Stimulated activated CD8-positive, alpha-beta memory T cell treated with anti-CD3 and anti-CD28 coated beads, Interleukin-2, amount 100 ng/mL, for 48 hours (primary cell): ENCODE results near the gene CFAP119.

Experiments used
- DNase-seq, 2 donors: peaks; one replicate each; pipeline ENCODE4 v3.0.0-alpha.2; 2020; ENCODE audit warnings: low read depth in 2 of 2

Gene CFAP119

DNA sequence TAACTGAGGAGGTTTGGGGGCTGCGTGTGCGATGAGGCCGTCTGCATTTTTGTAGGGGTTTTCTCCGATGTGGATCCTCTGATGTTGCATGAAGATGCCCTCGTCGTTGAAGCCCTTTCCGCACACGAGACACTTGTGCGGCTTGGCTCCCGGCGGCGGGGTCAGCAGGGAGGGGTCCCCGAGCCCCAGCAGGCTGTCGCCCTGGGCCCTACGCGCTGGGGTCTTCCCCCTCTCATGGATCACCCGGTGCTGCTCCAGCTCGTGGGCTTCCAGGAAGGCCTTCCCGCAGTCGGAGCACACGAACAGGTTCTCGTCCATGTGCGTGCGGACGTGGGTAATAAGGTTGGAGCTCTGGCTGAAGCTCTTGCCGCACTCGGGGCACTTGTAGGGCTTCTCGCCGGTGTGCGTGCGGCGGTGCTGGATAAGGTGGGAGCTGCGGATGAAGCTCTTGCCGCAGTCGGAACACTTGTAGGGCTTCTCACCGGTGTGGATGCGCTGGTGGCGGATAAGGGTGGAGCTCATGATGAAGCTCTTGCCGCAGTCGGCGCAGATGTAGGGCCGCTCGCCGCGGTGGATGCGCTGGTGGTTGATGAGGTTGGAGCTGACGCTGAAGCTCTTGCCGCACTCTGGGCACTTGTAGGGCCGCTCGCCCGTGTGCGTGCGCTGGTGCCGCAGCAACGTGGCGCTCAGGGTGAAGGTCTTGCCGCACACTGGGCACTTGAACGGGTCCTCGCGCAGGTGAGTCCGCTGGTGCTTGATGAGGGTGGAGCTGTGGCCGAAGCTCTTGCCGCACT lies 20.8 kb upstream of the CFAP119 start:
- DNase-seq = no peak

DNA sequence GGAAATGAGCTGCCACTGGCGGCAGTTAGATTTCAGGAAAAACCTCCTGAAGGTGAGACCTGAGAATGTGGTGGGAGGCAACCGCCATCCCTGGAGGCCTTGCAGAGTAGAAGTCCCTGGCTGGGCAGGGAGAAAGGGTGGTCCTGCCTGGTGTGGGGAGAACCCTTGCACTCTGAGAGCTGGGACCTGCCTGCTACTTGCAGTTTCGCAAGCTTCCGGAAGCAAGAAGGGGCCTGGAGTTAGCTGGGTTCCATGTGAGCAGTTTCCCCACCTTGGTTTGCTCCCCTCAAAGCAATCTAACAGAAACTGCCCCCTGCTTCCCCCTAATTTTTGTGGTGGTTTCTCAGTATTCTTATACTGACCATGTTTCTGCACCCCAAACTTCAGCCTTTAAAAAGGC lies 18.7 kb upstream of the CFAP119 start:
- DNase-seq = no peak

DNA sequence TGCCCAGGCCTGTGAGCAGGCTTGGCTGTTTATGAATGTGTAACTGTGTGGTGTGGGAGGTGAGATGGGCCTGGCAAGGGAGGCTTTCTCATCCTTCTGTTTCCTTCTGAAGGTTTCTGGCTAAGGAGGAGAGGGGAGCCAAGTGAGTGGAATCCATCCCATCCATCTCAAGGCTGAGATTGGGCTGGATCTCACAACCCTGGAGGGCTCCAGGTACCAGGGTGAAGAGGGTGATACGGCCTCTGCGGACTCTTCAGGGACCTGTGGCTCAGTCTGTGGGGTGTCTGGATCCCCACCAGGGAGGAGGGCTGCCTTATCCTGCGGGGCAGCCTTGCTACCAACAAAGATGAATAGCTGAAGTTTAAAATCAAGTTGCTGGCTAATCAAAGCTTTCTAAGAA lies 18.2 kb upstream of the CFAP119 start:
- no peak for DNase-seq

DNA sequence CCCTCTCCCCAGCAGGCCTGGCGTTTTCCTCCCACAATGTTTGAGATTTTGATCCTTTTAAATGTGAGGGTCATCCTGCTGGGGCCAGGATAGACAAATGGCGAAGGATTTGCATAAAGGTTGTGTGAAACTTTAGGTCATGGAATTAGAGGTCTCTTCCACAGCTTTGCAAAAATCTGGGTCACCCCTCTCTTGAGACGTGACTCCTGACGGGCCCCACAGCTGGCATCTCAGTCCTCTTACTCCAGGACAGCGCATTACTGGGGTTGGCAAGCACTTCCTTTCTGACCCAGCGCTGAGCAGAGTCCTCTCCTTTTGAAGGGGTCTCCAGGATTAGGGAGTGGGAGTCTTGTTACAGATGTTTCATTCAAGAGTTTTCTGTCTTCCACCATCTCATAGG lies 17.7 kb upstream of the CFAP119 start:
- no peak for DNase-seq

DNA sequence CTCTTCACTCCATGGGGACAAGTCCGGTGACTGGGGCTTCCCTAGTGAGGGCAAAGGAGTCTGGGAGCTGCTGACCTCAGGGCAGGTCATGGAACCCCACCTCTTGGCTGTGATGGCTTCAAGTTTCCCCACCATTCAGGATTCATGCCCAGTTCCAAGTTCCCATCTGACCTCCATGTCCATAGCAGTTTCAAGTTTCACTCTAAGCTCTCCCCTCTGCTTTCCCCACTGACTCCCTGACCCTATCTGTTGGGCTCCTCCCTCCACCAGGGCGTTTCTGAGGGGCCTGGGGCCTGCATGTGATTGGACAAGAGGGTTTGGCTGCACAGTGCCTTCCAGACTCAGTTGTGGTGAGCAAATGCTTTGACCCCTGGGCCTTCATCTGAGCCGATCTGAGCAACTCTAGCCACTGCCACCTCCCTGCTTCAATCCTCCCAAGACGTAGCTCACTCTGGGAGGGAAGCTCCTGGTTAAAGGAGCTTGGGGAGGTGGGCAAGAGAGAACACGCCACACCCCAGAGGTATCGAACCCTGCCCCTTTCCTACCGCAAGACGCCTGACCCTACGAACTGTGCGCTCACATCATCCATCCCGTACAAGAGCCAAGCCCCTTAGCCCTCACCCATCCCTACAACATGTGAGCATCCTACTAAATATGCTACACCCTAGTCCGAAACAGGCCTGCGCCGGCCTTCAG lies 16.8 kb upstream of the CFAP119 start:
- DNase-seq = no peak

DNA sequence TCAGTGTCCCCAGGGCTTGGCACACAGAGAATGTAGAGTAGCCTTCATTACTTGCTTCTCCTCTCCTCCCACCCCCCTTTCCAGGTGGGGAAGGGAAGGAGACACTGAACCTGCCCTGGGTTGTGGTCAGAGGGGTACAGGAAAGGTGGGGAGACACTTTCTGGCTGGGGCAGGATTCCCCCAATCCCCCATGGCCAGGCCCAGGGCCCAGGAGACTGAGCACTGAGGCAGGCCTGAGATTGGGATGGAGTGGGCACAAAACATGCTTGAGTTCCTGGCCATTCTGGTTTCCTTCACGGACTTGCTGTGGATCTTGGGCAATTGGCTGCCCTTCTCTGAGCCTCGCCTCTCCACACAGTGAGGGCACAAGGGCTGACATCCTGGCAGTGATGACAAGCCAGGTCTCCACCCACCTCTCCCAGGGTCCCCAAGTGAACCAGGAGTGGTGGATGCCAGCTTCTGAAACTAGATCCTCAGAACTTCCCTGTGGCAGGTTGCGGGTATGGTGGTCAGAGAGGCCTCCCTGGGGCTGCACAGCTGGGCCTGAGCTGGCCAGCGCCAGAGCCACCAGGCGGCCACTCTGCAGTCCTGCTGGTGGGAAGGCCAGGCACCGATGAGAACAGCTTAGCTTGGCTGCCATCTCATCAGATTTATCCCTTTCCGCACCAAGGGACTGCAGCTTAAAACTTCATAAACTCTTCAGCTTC lies 15.9 kb upstream of the CFAP119 start:
- no peak for DNase-seq

DNA sequence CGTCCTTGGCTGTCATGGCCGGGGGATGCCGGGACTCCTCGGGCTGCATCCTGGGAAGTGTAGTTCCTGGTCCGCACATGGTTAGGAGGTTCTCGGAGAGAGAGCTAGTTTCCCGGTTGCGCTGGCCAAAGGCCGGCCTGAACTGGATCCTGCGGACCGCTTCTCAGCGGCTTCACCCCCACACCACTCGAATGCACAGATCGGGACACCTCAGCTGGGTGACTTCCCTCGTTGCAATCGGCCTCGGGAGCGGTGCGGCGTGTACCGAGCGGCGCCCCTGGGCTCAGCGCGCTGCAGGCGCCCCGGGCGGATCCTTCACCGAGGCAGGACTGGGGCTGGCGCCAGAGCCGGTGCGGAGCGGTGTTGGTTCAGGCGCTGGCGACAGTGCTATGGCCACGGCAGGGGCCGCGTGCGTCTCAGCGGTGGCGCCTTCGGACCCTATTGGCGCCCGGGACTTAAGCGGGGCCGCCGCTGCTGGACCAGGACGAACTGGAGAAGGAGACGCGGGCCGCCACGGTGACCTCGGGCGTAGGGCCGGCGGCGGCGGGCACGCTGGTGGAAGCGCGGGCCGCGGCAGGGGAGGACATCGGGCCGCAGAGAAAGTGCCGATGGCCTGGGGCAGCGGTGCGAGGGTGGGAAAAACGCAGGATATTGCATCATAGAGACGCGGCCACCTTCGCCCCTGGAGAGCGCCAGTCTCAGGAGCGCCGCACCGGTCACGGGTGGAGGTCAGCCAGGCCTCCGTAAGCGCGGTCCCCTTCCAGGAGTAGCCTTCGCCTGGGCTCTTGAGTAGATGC lies 13.7 kb upstream of the CFAP119 start:
- peak; percentile 52 to 56 for DNase-seq

DNA sequence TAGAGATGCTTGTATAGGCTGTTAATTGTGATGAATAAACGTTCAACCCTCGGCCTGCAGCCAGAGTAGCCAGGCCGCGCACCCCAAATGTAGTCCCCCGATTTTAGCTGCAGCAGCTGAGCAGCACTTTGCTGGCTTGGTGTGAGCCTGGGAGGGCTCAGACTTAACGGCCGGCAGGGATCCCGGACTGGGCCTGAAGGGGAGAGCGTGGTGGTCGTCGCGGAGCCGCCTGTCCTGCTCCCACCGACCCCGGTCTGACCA lies 13.2 kb upstream of the CFAP119 start:
- no peak for DNase-seq

DNA sequence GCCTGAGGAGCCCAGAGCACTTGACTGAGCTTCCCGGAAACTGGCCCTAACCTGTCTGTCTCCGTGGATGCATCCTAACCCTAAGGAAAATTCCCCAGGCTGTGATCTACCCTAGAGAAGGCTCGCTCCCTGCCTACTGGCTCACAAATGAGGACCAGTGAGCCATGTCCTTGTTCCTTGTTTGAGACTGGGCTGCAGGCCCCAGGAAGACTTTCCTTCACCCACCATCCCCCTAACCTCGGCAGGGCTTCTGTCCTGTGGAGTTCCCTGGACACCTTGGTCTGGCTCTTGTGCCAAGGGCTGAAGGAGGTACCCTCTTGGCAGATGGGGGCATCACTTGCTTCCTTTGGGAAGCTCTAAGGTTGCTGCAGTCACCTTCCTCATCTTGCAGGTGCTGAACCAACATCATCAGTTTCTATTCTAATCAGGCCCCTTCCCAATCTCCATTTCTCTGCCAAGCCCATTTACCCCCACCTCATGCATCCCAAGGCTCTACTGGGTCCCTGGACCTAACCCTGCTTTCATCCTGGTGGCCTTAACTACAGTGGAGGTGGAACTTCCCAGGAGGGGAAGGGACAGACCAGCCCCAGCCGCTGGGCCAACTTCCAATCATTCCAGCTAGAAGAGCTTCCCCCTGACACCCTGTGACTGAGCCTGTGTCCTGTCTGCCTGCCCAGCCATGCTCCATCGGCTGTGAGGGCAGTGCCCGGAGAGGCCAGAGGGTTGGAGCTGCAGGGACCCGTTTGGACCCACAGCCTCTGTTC lies 12.7 kb upstream of the CFAP119 start:
- DNase-seq = no peak

DNA sequence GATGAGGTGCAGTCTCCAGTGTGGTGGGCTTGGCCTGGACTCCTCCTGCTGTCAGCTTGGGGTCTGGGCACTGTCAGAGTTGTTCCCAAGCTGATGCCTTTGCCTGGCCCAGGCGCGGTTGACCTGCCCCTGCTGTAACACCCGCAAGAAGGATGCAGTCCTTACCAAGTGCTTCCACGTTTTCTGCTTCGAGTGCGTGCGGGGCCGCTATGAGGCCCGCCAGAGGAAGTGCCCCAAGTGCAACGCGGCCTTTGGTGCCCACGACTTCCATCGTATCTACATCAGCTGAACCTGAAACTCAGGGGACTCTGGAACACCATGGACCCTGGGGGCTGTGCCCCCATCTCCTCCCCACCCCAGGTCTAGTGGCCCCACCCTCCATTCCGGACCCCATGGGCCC lies 12.0 kb upstream of the CFAP119 start:
- no peak for DNase-seq

DNA sequence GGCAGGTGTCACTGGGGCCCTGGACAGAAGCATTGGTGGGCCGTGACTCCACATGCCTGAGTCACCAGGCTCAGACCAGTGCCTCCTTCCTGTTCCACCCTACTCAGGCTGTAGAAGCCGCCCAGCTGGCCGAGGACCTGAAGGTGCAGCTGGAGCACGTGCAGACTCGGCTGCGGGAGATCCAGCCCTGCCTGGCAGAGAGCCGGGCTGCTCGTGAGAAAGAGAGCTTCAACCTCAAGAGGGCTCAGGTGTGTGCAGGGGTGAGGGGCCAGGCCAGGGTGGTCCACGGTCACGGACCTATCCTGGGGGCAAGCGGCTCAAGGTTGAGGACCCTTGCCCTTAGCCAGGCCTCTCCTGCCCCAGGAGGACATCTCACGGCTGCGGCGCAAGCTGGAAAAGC lies 9.9 kb upstream of the CFAP119 start:
- DNase-seq = no peak

DNA sequence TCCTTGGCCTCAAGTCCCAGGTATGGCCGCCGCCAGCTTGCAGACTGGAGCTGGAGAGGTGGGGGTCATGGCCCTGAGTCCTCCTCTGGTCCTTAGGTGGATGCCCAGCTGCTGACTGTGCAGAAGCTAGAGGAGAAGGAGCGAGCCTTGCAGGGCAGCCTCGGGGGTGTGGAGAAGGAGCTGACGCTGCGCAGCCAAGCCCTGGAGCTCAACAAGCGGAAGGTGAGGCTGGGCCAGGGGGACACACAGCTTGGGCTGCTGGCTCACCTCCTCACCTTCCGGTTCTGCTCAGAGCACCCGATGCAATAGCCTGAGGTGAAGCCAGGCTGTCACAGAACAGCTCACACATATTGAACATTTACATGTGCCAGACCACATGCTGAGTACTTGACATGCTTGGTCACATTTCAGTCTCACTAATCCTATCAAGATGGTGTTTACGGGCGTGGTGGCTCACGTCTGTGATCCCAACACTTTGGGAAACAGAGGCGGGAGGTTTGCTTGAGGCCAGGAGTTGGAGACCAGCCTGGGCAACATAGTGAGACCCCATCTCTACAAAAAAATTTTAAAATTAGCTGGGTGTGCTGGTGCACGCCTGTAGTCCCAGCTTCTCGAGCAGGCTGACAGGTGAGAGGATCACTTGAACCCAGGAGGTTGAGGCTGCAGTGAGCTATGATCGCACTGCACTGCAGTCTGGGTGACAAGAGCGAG lies 7.7 kb upstream of the CFAP119 start:
- DNase-seq = no peak

DNA sequence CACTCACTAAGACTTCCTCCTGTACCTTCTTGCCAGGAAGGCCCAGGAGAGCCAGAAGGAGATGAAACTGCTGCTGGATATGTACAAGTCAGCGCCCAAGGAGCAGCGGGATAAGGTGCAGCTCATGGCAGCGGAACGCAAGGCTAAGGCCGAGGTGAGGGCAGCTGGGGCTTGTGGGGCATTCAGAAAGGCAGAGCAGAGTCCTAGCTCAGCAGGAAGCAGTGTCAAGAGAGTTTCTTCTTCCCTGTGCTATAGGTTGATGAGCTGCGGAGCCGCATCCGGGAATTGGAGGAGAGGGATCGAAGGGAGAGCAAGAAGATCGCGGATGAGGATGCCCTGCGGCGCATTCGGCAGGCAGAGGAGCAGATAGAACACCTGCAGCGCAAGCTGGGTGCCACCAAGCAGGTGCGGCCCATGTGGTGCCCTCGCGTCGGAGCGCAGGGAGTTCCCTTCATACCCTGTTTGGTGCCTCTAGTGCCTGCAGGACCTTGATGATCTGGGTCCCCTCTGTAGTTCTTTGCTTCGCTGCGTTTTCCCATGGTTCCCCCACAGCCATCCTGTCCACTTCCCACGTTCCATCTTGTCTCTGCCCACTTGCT lies 6.8 kb upstream of the CFAP119 start:
- DNase-seq = no peak

DNA sequence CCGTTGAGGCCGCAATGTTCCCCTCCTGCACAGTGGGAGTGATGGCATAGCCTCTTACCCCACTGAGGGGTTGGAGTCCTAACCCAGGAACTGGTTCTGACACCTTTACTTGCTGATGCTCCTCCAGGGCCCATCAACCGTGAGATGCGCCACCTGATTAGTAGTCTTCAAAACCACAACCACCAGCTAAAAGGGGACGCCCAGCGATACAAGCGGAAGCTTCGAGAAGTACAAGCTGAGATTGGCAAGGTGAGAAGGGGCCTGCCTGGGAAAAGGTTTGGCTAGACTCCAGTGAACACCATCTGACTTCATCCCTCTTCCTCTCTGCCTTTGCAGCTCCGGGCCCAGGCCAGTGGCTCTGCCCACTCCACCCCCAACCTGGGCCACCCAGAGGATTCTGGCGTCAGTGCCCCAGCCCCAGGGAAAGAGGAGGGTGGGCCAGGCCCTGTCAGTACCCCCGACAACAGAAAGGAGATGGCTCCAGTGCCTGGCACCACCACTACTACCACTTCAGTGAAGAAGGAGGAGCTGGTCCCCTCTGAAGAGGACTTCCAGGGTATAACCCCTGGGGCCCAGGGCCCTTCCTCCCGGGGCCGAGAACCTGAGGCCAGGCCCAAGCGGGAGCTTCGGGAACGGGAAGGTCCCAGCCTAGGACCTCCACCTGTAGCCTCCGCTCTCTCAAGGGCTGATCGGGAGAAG lies 6.1 kb upstream of the CFAP119 start:
- no peak for DNase-seq

DNA sequence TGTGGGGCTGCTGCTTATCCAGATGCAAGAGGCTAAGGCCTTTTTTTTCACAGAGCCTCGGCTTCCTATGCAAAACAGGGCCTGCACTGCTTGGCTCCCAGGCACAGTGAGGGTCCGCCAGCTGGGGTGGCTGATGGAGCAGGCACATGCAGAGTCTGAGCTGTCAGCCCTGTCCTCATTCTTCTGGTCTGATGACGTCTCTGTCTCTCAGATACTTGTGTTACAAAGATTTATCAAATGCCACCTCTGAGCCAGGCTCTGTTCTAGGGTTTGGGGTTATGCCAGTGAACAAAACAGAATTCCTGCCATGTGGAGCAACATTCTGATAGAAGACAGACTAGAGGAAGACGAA lies 5.0 kb upstream of the CFAP119 start:
- DNase-seq = no peak

DNA sequence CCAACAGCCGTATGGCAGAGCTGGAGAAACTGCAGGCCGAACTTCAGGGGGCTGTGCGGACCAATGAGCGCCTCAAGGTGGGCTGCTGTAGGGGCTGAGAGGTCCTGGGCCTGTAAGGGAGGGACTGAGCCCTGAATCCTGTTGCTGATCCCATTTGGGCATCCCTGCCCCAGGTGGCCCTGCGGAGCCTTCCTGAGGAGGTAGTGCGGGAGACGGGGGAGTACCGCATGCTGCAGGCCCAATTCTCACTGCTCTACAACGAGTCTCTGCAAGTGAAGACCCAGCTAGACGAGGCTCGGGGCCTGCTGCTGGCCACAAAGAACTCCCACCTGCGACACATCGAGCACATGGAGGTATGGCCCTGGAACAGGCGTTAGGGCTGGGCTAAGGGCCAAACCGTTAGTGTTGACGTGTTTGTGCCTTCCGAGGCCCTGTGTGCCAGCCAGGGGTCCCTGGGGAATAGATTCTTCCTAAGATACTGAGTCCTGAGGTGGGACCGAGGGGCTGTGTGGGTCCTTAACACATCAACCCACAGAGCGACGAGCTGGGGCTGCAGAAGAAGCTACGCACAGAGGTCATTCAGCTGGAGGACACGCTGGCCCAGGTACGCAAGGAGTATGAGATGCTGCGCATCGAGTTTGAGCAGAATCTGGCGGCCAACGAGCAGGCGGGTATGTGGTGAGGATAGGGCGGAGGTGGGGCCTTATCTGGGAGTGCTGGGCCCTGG lies 4.5 kb upstream of the CFAP119 start:
- no peak for DNase-seq

DNA sequence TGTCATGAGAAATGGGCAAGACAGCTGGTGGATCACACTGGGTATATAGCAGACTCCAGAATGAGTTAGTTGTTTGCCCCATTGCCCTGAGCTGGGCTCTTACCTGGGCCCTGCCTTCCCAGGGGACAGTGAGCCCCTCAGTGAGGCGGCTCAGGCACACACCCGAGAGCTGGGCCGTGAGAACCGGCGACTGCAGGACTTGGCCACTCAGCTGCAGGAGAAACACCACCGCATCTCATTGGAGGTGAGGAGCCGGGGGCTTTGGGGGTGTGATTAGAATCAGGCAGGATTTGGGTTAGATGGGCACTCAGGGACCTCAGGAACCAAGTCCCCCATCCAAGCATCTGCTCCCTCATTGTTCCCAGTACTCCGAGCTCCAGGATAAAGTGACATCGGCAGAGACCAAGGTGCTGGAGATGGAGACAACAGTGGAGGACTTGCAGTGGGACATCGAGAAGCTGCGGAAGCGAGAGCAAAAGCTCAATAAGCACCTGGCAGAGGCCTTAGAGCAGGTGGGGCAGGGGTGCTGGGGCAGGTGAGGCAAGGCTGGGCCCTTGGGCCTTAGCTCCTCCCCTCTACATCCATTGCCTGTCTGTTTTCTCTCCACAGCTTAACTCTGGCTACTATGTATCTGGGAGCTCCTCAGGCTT lies 3.1 kb upstream of the CFAP119 start:
- no peak for DNase-seq

DNA sequence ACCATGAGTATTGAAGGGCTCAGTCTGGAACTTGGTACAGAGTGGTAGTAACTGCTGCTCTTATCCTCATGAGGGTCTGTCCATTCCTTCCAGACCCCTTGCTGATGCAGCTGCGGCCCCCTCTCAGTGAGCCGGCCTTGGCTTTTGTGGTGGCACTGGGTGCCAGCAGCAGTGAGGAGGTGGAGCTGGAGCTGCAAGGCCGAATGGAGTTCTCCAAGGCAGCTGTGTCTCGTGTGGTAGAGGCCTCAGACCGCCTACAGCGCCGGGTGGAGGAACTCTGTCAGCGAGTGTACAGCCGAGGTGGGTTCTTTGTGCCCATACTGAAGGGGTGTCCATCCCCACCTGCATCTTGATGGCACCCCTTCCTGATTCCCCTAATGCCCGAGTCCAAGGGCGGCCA lies 2.2 kb upstream of the CFAP119 start:
- DNase-seq = no peak
